ENCODE data around the gene LY6G5B. TPM values are rescaled to one million over a fixed set of nuclear protein-coding genes. Genes with fewer than 3 reads are reported as not detected.

The LY6G5B gene
- total RNA-seq, 2 donors from 2014 or later, result 6.9 to 8.3 TPM

- TF ChIP-seq, protein P1, sequence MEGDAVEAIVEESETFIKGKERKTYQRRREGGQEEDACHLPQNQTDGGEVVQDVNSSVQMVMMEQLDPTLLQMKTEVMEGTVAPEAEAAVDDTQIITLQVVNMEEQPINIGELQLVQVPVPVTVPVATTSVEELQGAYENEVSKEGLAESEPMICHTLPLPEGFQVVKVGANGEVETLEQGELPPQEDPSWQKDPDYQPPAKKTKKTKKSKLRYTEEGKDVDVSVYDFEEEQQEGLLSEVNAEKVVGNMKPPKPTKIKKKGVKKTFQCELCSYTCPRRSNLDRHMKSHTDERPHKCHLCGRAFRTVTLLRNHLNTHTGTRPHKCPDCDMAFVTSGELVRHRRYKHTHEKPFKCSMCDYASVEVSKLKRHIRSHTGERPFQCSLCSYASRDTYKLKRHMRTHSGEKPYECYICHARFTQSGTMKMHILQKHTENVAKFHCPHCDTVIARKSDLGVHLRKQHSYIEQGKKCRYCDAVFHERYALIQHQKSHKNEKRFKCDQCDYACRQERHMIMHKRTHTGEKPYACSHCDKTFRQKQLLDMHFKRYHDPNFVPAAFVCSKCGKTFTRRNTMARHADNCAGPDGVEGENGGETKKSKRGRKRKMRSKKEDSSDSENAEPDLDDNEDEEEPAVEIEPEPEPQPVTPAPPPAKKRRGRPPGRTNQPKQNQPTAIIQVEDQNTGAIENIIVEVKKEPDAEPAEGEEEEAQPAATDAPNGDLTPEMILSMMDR (IDR thresholded peaks at IDR 0.05), result no peak
- TF ChIP-seq POLR2A (IDR thresholded peaks at IDR 0.05), result no peak
- intact Hi-C loops (cut with DNase I), result no loop called here
- WGBS, 2 donors, result 55 to 73% methylated on average over 7 to 11 of the region's 13 CpGs
- no peaks in the 10 kb centered on the region for H3K27me3 ChIP-seq
- H3K4me3 ChIP-seq, result peak overlapping the region; percentile 44 to 81
- peak overlapping the region in 3 of 4 donors; percentile 85 to 89 (median 86) for H3K27ac ChIP-seq
- DNase-seq, result no peak
- peaks cover 0 to 5% of the 10 kb centered on the region in 2 donors for H3K36me3 ChIP-seq (replicated peaks in 1 of 2; ENCODE audit: insufficient read depth in 1 of 2, low read depth in 2 of 2)
- H3K4me1 ChIP-seq, result peaks cover 59% of the 10 kb centered on the region
- no peak for ATAC-seq
- no peaks in the 10 kb centered on the region for H3K9me3 ChIP-seq
Measured at GRCh38 chr6:31658983-31659648, 10.7 kb upstream of the LY6G5B start.

GRCh38 chr6:31659649-31660380 is 10.0 kb upstream of the LY6G5B start:
- 10% methylated on average over 7 to 13 of the region's 13 CpGs for WGBS, 2 donors
- ATAC-seq (peak; percentile 10), DNase-seq (no peak)
- Histone ChIP-seq H3K4me3 (peak overlapping the region; percentile 44 to 81), H3K4me1 (peaks cover 63% of the 10 kb centered on the region), H3K9me3 (no peaks in the 10 kb centered on the region), H3K27me3 (no peaks in the 10 kb centered on the region), H3K36me3 (replicated peaks in 1 of 2; ENCODE audit: insufficient read depth in 1 of 2, low read depth in 2 of 2) (peaks cover 0 to 5% of the 10 kb centered on the region in 2 donors), H3K27ac (peak overlapping the region; percentile 85 to 89 (median 86))
- no peak for TF ChIP-seq POLR2A (IDR thresholded peaks at IDR 0.05)
- TF ChIP-seq, protein P1 (IDR thresholded peaks at IDR 0.05), result no peak
- intact Hi-C loops (cut with DNase I), result no loop called here

DNA sequence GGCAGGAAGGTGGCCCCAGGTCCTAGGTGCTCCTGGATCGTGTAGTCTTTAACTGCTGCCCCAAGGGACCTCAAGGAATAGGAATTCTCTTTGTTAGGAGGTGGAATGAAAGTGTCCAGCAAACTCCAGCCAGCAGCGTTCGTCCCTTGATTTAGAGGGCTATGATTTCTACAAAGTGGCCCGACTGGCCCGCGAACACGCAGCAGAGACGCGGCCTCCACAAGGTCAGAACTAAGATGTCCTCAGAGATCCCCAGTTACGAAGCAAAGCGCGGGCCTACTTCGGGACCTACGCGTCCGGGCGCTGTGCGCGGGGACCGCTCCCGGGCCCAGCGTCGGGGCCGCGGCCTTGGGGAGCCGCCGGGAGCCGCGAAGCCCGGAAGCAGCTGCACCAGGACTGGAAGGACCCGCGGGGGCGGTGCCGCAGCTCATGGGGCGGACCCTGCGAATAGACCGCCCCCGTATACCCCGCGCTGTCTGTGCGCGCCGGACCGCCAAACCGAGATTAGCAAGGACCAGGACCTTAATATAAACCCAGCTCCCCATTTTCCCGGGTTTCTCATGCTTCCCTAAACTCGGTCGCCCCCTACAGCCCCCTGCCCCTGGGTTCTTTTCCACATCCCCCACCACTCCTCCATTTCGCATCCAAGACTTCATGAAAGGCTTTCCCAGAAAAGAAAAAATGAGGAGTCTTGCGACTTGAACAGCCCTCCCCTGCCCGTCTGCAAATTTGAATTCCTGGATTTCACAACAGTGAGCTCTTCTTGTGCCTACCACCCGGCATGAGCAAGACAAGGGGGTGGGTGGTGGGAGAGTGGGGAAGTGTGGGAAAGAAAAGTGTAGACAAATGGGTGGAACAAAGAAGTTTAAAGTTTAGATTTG is 9.2 kb upstream of the LY6G5B start, which contains the start of gene C6orf47:
Gene C6orf47 (minus strand): TSS at position 398 of the 881 bp plus-strand sequence. CDS start 831 bp downstream, outside the sequence.
- H3K9me3 ChIP-seq, result no peaks in the 10 kb centered on the region
- intact Hi-C loops (cut with DNase I), result no loop called here
- peak; percentile 85 to 89 (median 87) for TF ChIP-seq POLR2A (IDR thresholded peaks at IDR 0.05)
- TF ChIP-seq, protein P1 (IDR thresholded peaks at IDR 0.05), result no peak
- peak within 1 kb of the TSS; percentile 44 to 81 for H3K4me3 ChIP-seq
- peaks cover 0 to 5% of the 10 kb centered on the region in 2 donors for H3K36me3 ChIP-seq (replicated peaks in 1 of 2; ENCODE audit: insufficient read depth in 1 of 2, low read depth in 2 of 2)
- H3K4me1 ChIP-seq, result peaks cover 61% of the 10 kb centered on the region
- DNase-seq (peak; percentile 85 to 91 (median 88)), ATAC-seq (peak; percentile 83)
- 0% methylated on average over 34 to 52 of the region's 52 CpGs for WGBS, 2 donors
- peak within 1 kb of the TSS; percentile 85 to 89 (median 86) for H3K27ac ChIP-seq
- no peaks in the 10 kb centered on the region for H3K27me3 ChIP-seq

DNA sequence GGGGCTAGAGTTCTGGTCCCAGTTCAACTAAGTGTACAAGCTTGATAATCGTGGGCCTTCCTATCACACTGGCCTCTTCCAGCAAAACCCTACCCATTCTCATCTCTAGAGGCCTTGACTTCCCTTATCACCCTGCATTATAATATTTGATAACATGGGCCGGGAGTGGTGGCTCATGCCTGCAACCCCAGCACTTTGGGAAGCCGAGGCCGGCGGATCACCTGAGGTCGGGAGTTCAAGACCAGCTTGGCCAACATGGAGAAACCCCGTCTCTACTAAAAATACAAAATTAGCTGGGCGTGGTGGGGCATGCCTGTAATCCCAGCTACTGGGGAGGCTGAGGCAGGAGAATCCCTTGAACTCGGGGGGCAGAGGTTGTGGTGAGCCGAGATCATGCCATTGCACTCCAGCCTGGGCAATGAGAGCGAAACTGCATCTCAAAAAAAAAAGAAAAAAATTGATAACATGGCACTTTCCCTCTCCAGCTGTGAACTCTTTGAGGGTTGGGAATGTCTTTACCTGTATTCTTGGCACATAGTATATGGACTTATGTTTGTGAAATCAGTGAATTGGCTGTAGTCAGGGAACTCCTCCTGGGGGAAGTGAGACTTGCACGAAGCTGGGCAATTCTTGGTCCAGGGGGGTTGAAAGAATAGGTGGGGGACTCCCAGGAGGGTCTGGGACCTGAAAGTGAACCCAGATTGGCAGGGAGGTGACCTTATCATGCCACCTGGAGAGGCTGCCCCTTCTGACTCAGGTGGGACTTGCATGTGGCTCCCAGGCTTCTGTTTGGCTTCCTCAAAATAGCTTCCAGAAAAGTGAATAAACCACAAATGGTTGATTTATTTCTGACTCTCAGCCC is 8.3 kb upstream of the LY6G5B start:
- H3K36me3 ChIP-seq (replicated peaks in 1 of 2; ENCODE audit: insufficient read depth in 1 of 2, low read depth in 2 of 2), result peaks cover 0 to 5% of the 10 kb centered on the region in 2 donors
- no peaks in the 10 kb centered on the region for H3K9me3 ChIP-seq
- 67 to 73% methylated on average over 12 of the region's 12 CpGs for WGBS, 2 donors
- no peak for DNase-seq
- TF ChIP-seq POLR2A (IDR thresholded peaks at IDR 0.05), result no peak
- TF ChIP-seq, protein P1 (IDR thresholded peaks at IDR 0.05), result no peak
- ATAC-seq, result no peak
- H3K27ac ChIP-seq, result peak overlapping the region in 3 of 4 donors; percentile 85 to 89 (median 86)
- no peak overlapping the region for H3K4me3 ChIP-seq
- H3K27me3 ChIP-seq, result no peaks in the 10 kb centered on the region
- intact Hi-C loops (cut with DNase I), result no loop called here
- H3K4me1 ChIP-seq, result peaks cover 58% of the 10 kb centered on the region

Measured in body of pancreas (tissue), 4 donors.